Testis (tissue), 2 donors: ENCODE measurements around the gene FGB.

Source experiments
- POLR2A ChIP-seq: fragments of 450-650 bp; IDR thresholded peaks from one replicate; pipeline ENCODE4 v1.6.1; 2017; ENCODE audit warnings: antibody characterized with exemption, mild to moderate bottlenecking, moderate library complexity
- TF ChIP-seq, protein P1 (sequence below), 3 experiments: fragments of 450-650 bp in 2 of 3; fragments of 200-600 bp in 1 of 3; sonication (generic) in 1 of 3; IDR thresholded peaks; one replicate each; pipeline ENCODE4 v1.5.1; 2016 to 2019; ENCODE audit warnings: antibody characterized with exemption in 3 of 3, mild to moderate bottlenecking in 2 of 3, moderate library complexity in 1 of 3

DNA sequence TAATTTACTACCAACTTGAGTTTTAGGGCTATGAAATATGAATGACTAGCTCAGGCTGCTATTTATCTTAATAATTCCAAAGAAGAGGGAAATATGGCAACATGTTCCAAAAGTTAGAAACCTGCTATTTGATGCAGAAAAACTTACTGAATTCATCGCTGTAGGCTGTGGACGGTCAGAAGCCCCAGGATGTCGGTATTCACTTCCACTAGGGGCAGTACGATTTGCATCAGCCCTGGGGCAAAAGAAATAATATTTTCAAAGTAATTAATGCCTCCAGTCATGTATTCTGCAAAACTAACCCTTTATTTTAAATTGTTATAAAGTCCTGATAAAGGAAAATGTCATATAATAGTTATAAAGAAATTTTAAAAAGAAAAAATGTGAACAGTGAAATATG is 17.1 kb upstream of the FGB start:
- TF ChIP-seq, protein P1, sequence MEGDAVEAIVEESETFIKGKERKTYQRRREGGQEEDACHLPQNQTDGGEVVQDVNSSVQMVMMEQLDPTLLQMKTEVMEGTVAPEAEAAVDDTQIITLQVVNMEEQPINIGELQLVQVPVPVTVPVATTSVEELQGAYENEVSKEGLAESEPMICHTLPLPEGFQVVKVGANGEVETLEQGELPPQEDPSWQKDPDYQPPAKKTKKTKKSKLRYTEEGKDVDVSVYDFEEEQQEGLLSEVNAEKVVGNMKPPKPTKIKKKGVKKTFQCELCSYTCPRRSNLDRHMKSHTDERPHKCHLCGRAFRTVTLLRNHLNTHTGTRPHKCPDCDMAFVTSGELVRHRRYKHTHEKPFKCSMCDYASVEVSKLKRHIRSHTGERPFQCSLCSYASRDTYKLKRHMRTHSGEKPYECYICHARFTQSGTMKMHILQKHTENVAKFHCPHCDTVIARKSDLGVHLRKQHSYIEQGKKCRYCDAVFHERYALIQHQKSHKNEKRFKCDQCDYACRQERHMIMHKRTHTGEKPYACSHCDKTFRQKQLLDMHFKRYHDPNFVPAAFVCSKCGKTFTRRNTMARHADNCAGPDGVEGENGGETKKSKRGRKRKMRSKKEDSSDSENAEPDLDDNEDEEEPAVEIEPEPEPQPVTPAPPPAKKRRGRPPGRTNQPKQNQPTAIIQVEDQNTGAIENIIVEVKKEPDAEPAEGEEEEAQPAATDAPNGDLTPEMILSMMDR (IDR thresholded peaks at IDR 0.05): no peak
- TF ChIP-seq POLR2A: no peak
